ENCODE measurements around the gene ATXN7.

- TF ChIP-seq CTCF (conservative IDR thresholded peaks at IDR 0.05; ENCODE audit: low read length) (no peak), EZH2phosphoT487 (IDR thresholded peaks at IDR 0.05; ENCODE audit: borderline replicate concordance) (no peak)
Observed at GRCh38 chr3:63986831-63987230, 123.2 kb downstream of the ATXN7 start.

Measured in Loucy (cell line).